ENCODE results near the gene ARHGEF11.
"Not testable (repeated sequence)": the region's sequence is repeated elsewhere in the genome, so short reads cannot be mapped to it uniquely, and the experiment has no call there.

ARHGEF11 gene

GRCh38 chr1:157045250-157046218 is at the start of gene ARHGEF11:
TSS of gene ARHGEF11 (minus strand) at chr1:157045742. CDS start at chr1:157044330, 1,412 bp downstream.
- DNase-seq, result peak; percentile 58

- no peak for DNase-seq
These were observed 49.5 kb upstream of the ARHGEF11 start for GRCh38 chr1:157095091-157095490.

GRCh38 chr1:157092831-157093230 is 47.3 kb upstream of the ARHGEF11 start:
- DNase-seq, result no peak

- no peak for DNase-seq
These were observed 46.2 kb upstream of the ARHGEF11 start for GRCh38 chr1:157091668-157092273.

GRCh38 chr1:157091186-157091585 is 45.6 kb upstream of the ARHGEF11 start:
- DNase-seq, result no peak

- no peak for DNase-seq
These were observed 45.2 kb upstream of the ARHGEF11 start for GRCh38 chr1:157090771-157091170.

- peak; percentile 9 for DNase-seq
These were observed 44.7 kb upstream of the ARHGEF11 start for GRCh38 chr1:157090196-157090647.

- no peak for DNase-seq
These were observed 44.2 kb upstream of the ARHGEF11 start for GRCh38 chr1:157089789-157090188.

- DNase-seq, result no peak
These were observed 43.1 kb upstream of the ARHGEF11 start for GRCh38 chr1:157088607-157089006.

GRCh38 chr1:157087030-157087429 is 41.5 kb upstream of the ARHGEF11 start:
- DNase-seq, result no peak

- no peak for DNase-seq
These were observed 40.8 kb upstream of the ARHGEF11 start for GRCh38 chr1:157086299-157086698.

- DNase-seq, result no peak
These were observed 39.9 kb upstream of the ARHGEF11 start for GRCh38 chr1:157085421-157085820.

- no peak for DNase-seq
These were observed 39.2 kb upstream of the ARHGEF11 start for GRCh38 chr1:157084720-157085119.

- no peak for DNase-seq
These were observed 36.2 kb upstream of the ARHGEF11 start for GRCh38 chr1:157081707-157082106.

GRCh38 chr1:157080714-157081113 is 35.2 kb upstream of the ARHGEF11 start:
- DNase-seq, result no peak

GRCh38 chr1:157077394-157077793 is 31.9 kb upstream of the ARHGEF11 start:
- no peak for DNase-seq

GRCh38 chr1:157073944-157074685 is 28.6 kb upstream of the ARHGEF11 start:
- peak; percentile 47 for DNase-seq

- DNase-seq, result no peak
These were observed 24.1 kb upstream of the ARHGEF11 start for GRCh38 chr1:157069601-157070000.

GRCh38 chr1:157059241-157059640 is 13.7 kb upstream of the ARHGEF11 start:
- not testable (repeated sequence) for DNase-seq

- no peak for DNase-seq
These were observed 10.7 kb upstream of the ARHGEF11 start for GRCh38 chr1:157056269-157056668.

- not testable (repeated sequence) for DNase-seq
These were observed 10.2 kb upstream of the ARHGEF11 start for GRCh38 chr1:157055729-157056128.

- no peak for DNase-seq
These were observed 5.3 kb upstream of the ARHGEF11 start for GRCh38 chr1:157050836-157051235.

- no peak for DNase-seq
These were observed 1.5 kb upstream of the ARHGEF11 start for GRCh38 chr1:157047062-157047410.

Measured in NCI-H748 treated with DMSO at 0.1 percent for 48 hours (cell line).